SK-N-MC (cell line): ENCODE results near the gene CDHR4.

ENCODE experiments used
- EZH2 ChIP-seq: fragments of 200-600 bp; sonication (generic); IDR thresholded peaks from one replicate; pipeline ENCODE4 v1.6.1; 2017; ENCODE audit warnings: antibody characterized with exemption
- FOXP2 ChIP-seq: optimal IDR thresholded peaks from 2 replicates; pipeline ENCODE3; 2011; ENCODE audit warnings: mild to moderate bottlenecking, moderate library complexity; ENCODE audit not compliant: insufficient read depth; ENCODE audit errors: extremely low read length, control extremely low read depth
- POLR2AphosphoS5 ChIP-seq: IDR thresholded peaks from 2 replicates; pipeline ENCODE4 v1.6.1; 2012; ENCODE audit warnings: mild to moderate bottlenecking, low read depth, low read length, borderline replicate concordance

DNA sequence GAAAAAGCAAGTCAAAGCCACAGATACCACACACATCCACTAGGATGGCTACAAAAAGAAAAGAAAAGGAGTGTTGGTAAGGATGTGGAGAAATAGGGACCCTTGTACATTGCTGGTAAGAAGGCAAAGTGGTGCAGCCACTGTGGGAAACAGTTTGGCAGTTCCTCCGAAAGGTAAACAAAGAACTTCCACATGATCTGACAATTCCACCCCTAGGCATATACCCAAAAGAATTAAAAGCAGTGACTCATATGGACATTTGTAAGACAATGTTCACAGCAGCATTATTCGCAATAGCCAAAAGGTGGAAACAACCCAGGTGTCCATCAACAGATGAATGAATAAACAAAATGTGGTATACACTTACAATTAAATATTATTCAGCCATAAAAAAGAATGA is 53.7 kb downstream of the CDHR4 start:
- TF ChIP-seq POLR2AphosphoS5 (no peak), EZH2 (no peak), FOXP2 (no peak)
